GM19025 (cell line): ENCODE results near the gene FLII.
"Not testable (repeated sequence)": the region's sequence is repeated elsewhere in the genome, so short reads cannot be mapped to it uniquely, and the experiment has no call there.

Source experiments
- ATAC-seq: cut with Tn5 transposase; IDR thresholded peaks from one replicate; pipeline ENCODE4 v1.9.1; 2021; ENCODE audit warnings: mild to moderate bottlenecking, low read depth, moderate library complexity; ENCODE audit not compliant: unreplicated experiment

FLII gene

GRCh38 chr17:18258356-18259038 is at the start of gene FLII:
FLII (minus strand) TSS chr17:18258738; CDS start chr17:18258690, 48 bp downstream.
- peak; percentile 29 for ATAC-seq

- not testable (repeated sequence) for ATAC-seq
These were observed 44.7 kb upstream of the FLII start for GRCh38 chr17:18303206-18303605.

- ATAC-seq, result no peak
These were observed 42.4 kb upstream of the FLII start for GRCh38 chr17:18300725-18301480.

GRCh38 chr17:18298061-18298460 is 39.5 kb upstream of the FLII start:
- not testable (repeated sequence) for ATAC-seq

- ATAC-seq, result no peak
These were observed 33.4 kb upstream of the FLII start for GRCh38 chr17:18291718-18292540.

- ATAC-seq, result no peak
These were observed 26.8 kb upstream of the FLII start for GRCh38 chr17:18285296-18285695.

GRCh38 chr17:18281788-18282187 is 23.2 kb upstream of the FLII start:
- no peak for ATAC-seq

GRCh38 chr17:18280766-18281371 is 22.3 kb upstream of the FLII start:
- ATAC-seq, result no peak

GRCh38 chr17:18280249-18280648 is 21.7 kb upstream of the FLII start:
- no peak for ATAC-seq

GRCh38 chr17:18278867-18279266 is 20.3 kb upstream of the FLII start:
- no peak for ATAC-seq

GRCh38 chr17:18277076-18277475 is 18.5 kb upstream of the FLII start:
- ATAC-seq, result no peak

- no peak for ATAC-seq
These were observed 11.8 kb upstream of the FLII start for GRCh38 chr17:18270046-18270931.

- no peak for ATAC-seq
These were observed 9.6 kb upstream of the FLII start for GRCh38 chr17:18267927-18268711.

- no peak for ATAC-seq
These were observed 8.8 kb upstream of the FLII start for GRCh38 chr17:18267366-18267765.

- ATAC-seq, result no peak
These were observed 5.5 kb upstream of the FLII start for GRCh38 chr17:18263885-18264682.

GRCh38 chr17:18262641-18263040 is 4.1 kb upstream of the FLII start:
- ATAC-seq, result no peak

GRCh38 chr17:18262111-18262510 is 3.6 kb upstream of the FLII start:
- ATAC-seq, result no peak

GRCh38 chr17:18261659-18262058 is 3.1 kb upstream of the FLII start:
- no peak for ATAC-seq
